Prostate gland (tissue), 2 donors: ENCODE measurements around the gene RAP2B.

Source experiments
- POLR2A ChIP-seq: fragments of 450-650 bp; IDR thresholded peaks from one replicate; pipeline ENCODE4 v1.6.1; 2016; ENCODE audit warnings: antibody characterized with exemption, mild to moderate bottlenecking
- TF ChIP-seq, protein P1 (sequence below), 4 experiments: fragments of 200-600 bp in 2 of 4; fragments of 450-650 bp in 2 of 4; sonication (generic) in 2 of 4; IDR thresholded peaks; 1 replicate in 3 of 4; 2 replicates in 1 of 4; pipeline ENCODE4 v1.5.1; 2016 to 2019; ENCODE audit warnings: antibody characterized with exemption in 4 of 4, mild to moderate bottlenecking in 2 of 4, moderate library complexity in 2 of 4

DNA sequence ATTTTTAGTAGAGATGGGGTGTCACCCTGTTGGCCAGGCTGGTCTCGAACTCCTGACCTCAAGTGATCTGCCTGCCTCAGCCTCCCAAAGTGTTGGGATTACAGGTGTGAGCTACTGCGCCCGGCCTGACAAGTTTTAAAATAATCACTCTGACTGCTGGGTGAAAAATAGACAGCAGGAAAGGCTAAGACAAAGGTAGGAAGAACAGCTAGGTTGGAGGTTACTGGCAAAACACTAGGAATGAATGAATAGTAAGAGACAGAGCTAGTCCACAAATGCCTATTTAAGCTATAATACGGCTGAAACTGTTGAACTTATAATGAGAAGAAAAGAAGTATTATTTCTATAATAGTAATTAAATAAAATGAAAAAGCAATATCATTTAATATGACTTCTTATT is 46.7 kb upstream of the RAP2B start:
- TF ChIP-seq, protein P1, sequence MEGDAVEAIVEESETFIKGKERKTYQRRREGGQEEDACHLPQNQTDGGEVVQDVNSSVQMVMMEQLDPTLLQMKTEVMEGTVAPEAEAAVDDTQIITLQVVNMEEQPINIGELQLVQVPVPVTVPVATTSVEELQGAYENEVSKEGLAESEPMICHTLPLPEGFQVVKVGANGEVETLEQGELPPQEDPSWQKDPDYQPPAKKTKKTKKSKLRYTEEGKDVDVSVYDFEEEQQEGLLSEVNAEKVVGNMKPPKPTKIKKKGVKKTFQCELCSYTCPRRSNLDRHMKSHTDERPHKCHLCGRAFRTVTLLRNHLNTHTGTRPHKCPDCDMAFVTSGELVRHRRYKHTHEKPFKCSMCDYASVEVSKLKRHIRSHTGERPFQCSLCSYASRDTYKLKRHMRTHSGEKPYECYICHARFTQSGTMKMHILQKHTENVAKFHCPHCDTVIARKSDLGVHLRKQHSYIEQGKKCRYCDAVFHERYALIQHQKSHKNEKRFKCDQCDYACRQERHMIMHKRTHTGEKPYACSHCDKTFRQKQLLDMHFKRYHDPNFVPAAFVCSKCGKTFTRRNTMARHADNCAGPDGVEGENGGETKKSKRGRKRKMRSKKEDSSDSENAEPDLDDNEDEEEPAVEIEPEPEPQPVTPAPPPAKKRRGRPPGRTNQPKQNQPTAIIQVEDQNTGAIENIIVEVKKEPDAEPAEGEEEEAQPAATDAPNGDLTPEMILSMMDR (IDR thresholded peaks at IDR 0.05) = no peak
- no peak for TF ChIP-seq POLR2A
